Left ventricle myocardium superior (tissue), 1 donor: ENCODE measurements around the gene HCAR3. TPM values are rescaled to one million over a fixed set of nuclear protein-coding genes. Genes with fewer than 3 reads are reported as not detected.
"Not testable (repeated sequence)": the region's sequence is repeated elsewhere in the genome, so short reads cannot be mapped to it uniquely, and the experiment has no call there.

Experiments
- ATAC-seq: fragments of 200-7000 bp; cut with Tn5 transposase; one replicate; pipeline ENCODE4 v1.9.1; 2020; ENCODE audit warnings: mild to moderate bottlenecking, moderate library complexity
- DNase-seq: peaks from one replicate; pipeline ENCODE4 v3.0.0-alpha.2; 2020
- intact Hi-C: fragments of 100-400 bp; cut with micrococcal nuclease; formaldehyde crosslinking; loops from one replicate; pipeline ENCODE4 v1.11.0; 2022
- total RNA-seq: library from RNA; stranded (reverse); fragmentation: NEBNext Ultra II Directional; extraction: Animal tissue kit (Norgen Biotek cat#: 25700); gene quantifications from one replicate; pipeline ENCODE4 v1.2.1, GENCODE V29; 2021
- donor health status: DM: no; HTN: yes; CAD: no; lungs with severe emphysema.

The HCAR3 gene
- total RNA-seq, 1 donor from 2014 or later = 0.12 TPM

DNA sequence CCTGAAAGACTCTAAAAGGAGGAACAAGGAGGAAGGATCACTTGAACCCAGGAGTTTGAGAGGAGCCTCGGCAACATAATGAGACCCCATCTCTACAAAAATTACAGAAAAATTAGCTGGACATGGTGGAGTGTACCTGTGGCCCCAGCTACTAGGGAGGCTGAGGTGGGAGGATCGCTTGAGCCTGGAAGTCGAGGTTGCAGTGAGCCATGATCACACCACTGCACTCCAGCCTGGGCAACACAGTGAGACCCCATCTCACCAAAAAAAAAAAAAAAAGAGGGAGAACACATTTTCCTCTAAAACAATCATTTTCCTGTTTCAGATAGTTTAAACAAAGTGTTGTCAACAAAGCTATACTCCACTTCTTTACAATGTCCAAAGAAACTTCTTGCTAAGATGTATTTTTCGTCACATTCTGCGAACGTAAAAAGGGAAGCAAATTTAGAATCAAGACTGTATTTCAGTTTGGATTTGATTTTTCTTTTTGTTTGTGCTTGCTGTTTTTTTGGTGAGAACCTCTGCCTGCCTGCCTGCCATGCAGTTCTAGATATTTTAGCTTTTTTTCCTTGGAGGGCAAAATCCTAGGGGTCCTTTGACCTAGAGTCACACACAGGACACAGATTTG is 9.0 kb upstream of the HCAR3 start:
- no peak for DNase-seq
- intact Hi-C loops = no loop called here
- ATAC-seq = no peak

DNA sequence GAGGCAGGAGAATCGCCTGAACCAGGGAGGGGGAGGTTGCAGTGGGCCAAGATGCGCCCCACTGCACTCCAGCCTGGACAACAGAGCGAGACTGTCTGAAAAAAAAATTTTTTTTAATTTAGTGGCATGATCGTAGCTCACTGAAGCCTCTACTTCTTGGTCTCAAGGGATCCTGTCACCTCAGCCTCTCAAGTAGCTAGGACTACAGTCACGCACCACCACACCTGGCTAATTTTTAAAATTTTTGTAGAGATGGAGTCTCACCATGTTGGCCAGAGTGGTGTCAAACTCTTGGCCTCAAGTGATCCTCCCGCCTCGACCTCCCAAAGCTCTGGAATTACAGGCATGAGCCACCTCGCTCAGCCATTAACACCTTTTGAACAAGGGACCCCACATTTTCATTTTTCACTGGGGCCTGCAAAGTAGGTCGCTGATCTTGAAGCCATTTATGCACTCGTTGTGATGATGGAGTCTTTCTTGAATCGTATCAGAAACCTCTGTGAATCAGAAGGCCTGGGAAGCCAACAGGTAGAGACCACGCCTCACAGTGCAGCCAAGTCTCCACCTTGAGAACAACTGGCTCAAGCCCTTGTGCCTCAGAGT is 8.1 kb upstream of the HCAR3 start:
- no peak for ATAC-seq
- no peak for DNase-seq
- intact Hi-C loops = no loop called here

DNA sequence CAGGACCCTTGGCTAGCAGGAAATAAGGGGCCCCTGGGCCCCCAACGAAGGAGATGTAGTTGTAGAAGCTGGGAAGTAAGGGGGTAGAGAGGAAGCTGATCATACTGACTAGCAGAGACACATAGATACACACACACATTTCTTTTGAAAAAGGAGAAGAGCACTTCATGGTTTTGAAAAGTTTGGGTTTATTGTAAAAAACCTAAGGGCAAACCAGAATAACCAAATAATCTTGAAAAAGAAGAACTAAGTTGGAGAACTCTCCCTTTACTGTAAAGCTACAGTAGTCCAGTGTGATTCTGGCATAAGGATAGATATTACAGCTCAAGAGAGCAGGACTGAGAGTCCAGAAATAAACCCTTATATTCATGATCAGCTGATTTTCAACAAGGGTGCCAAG is 5.8 kb upstream of the HCAR3 start:
- DNase-seq = no peak
- ATAC-seq = no peak
- intact Hi-C loops = no loop called here

DNA sequence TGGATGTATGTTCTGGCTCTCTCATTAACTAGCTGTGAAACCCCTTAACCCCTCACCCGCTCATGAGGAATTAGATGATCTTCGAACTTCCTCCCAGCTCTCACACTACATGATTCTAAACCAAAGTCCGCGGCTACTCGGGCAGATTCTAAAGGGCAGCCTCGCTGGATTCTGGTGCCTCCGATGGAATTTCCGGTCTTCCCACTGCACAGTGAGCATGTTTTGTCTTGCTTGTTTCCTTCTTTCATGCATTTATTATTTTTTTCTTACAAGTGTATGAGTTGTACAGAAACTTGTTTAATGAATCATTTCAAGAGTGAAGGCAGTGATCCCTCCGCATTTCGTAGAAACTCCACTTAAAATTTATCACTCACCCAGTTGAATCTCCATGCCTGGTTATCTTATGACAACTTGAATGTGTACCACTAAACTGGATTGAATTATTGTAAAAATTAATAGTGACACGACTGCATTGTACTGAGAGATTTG is 4.5 kb upstream of the HCAR3 start:
- intact Hi-C loops = no loop called here
- ATAC-seq (no peak), DNase-seq (no peak)

DNA sequence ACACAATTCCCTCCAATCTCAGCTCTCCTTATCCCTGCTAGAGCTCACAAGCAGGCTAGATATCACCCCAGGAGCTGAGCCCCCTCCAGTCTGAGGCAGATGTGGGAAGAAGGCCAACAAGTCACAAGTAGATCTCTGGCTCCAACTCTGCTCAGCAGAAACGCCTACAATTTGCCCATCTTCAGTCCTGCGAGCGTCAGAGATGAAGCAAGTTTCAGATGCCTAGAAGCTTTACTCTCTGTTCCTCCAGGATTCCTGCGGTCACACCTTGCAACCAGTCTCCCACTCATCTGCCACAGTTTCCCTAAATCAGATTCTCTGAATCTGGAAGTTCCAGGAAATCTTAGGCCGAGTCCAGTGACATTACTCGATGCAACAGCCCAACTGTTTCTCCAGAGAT is 1.4 kb downstream of the HCAR3 start:
- intact Hi-C loops, DNase-seq, ATAC-seq: not testable (repeated sequence)

DNA sequence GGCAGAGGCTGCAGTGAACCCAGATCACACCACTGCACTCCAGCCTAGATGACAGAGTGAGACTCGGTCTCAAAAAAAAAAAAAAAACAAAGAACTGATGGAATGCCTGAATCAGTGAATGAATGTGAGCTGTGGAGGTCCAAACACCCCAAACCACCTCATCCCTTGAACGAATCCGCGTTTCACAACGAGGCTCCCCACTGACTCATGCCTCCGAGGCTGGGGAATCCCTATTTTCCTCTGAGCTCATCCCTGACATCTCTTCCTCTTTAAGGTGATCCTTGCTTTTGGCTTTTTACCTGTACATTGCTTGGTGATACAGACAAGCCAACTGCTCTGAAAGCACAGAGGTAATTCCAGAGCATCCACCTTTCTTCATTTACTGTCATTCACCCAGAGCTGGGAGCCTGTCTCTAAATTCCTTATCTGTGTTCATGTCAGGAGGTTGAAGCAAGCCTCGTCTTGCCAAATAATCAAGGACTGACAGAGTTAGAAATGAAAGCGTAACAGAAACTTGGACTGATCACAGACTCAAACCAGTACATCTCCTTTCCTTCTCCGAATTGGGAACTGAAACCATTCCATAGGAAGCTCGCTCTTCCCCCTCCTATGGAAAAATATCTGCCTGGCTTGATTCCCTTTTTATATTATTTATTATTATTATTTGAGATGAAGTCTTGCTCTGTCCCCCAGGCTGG is 3.0 kb downstream of the HCAR3 start:
- intact Hi-C loops, DNase-seq: not testable (repeated sequence)
- peak; percentile 43 for ATAC-seq

DNA sequence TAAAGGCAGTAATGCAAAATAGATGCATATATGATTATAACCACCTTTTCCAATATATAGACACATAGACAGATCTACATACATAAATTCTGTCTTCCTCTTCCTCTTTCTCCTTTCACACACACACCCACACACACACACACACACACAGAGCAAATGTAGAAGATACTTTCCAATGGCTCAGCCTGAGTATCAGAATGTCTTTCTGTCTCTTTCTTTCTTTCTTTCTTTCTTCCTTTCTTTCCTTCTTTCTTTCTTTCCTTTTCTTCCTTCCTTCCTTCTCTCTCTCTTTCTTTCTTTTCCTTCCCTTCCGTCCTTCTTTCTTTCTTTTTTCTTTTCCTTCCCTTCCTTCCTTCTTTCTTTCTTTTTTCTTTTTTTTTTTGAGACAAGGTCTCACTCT is 5.3 kb downstream of the HCAR3 start:
- DNase-seq, intact Hi-C loops, ATAC-seq: not testable (repeated sequence)

DNA sequence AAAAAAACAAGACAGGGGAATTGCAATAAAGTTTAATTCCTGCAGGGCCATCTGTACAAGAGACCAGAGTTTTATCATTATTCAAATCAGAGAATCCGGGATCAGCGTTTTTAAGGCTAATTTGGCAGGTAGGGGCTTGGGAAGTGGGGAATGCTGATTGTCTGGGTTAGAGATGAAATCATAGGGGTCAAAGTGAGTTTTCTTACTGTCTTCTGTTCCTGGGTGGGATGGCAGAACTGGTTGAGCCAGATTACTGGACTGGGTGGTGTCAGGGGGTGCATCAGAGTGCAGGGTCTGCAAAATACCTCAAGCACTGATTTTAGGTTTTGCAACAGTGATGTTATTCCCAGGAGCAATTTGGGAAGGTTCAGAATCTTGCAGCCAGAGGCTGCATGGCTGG is 6.3 kb downstream of the HCAR3 start:
- intact Hi-C loops, DNase-seq: not testable (repeated sequence)

DNA sequence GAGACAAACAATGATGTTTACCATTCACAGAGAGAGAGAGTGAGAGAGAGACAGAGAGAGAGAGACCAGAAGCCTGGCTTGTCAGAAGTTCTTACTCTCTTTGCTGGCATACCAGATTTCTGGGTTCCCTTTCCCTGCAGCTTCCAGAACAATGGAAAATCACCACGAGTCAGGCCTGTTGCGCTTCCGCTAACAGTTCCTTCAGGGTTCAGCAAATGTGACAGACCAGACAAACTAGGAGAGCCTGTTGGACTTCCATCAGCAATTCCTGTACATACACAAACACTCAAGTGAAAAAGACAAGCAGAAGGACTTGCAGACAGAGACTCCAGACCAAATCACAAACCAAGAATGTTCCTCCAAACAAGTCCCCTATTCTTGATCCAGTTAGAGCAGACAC is 7.3 kb downstream of the HCAR3 start:
- DNase-seq, ATAC-seq, intact Hi-C loops: not testable (repeated sequence)

More for the DNA sequence above, 6.3 kb downstream of the HCAR3 start:
- ATAC-seq = not testable (repeated sequence)

DNA sequence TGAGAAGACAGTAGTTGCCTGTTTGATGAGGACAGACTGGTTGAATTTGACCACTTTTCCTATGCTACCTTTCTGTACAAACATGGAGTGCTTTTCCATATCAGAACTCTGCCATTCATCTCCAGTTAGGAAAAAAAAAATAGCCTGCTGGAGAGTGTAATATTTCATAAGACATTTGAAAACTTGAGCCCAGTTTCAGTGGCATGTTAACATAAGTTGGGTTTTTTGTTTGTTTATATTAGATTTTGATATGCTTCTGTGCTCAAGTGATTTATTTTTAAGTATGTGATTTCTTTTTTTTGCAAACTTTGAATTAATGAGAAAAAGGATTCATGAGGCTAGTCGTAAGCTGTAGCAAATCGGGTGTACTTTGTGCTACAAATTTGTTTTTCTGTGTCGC is 12.8 kb downstream of the HCAR3 start:
- DNase-seq, ATAC-seq, intact Hi-C loops: not testable (repeated sequence)

DNA sequence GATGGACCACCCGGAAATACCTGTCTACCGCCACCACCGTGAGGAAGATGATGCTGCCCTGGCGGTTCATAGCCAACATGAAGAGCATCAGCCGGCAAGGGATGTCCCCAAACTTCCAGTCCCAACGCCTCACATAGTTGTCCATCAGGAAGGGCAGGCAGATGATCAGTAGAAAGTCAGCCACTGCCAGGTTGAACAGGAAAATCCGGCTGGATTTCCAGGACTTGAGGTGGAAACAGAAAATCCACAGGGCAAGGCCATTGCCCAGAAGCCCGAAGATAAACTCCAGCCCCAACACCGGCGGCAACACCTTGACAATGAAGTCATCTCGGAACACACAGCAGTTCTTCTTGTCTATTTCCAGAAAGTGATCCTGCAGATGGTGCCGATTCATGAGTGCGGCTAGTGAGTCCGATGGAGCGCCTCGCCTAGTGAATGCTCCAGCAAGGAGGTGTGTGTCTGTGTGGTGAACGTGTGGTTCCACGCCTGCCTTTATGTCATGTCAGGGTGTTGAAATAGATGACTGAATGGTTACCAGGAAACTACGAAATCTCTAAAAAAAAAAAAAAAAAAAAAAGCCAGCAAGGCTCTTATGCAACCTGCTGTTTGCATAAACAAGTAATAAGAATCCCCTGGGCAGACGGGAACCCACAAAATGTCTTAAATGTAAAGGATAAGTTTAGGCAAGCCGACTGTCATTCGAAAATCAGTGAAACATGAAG is 13.6 kb downstream of the HCAR3 start, which contains the start of gene HCAR2:
TSS of gene HCAR2 (minus strand) at position 468 of the 722 bp plus-strand sequence. CDS start at position 394, 74 bp downstream.
- intact Hi-C loops, DNase-seq, ATAC-seq: not testable (repeated sequence)

DNA sequence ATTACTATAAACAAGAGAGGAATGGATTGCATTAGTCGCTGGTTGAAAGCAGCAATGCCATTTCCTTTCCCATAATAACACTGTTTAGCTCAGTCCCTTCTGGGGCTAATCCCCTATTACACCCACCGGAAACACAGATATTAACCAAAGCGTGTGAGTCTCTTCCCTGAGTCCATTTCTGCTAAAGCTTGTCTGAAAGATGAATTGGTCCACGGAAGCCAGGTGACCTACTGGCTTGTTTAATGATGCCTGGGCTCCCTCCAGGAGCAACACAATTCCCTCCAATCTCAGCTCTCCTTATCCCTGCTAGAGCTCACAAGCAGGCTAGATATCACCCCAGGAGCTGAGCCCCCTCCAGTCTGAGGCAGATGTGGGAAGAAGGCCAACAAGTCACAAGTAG is 15.1 kb downstream of the HCAR3 start:
- intact Hi-C loops, DNase-seq, ATAC-seq: not testable (repeated sequence)

DNA sequence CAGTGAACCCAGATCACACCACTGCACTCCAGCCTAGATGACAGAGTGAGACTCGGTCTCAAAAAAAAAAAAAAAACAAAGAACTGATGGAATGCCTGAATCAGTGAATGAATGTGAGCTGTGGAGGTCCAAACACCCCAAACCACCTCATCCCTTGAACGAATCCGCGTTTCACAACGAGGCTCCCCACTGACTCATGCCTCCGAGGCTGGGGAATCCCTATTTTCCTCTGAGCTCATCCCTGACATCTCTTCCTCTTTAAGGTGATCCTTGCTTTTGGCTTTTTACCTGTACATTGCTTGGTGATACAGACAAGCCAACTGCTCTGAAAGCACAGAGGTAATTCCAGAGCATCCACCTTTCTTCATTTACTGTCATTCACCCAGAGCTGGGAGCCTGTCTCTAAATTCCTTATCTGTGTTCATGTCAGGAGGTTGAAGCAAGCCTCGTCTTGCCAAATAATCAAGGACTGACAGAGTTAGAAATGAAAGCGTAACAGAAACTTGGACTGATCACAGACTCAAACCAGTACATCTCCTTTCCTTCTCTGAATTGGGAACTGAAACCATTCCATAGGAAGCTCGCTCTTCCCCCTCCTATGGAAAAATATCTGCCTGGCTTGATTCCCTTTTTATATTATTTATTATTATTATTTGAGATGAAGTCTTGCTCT is 16.4 kb downstream of the HCAR3 start:
- ATAC-seq, DNase-seq, intact Hi-C loops: not testable (repeated sequence)

DNA sequence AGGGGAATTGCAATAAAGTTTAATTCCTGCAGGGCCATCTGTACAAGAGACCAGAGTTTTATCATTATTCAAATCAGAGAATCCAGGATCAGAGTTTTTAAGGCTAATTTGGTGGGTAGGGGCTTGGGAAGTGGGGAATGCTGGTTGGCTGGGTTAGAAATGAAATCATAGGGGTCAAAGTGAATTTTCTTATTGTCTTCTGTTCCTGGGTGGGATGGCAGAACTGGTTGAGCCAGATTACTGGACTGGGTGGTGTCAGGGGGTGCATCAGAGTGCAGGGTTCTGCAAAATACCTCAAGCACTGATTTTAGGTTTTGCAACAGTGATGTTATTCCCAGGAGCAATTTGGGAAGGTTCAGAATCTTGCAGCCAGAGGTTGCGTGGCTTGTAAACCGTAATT is 19.7 kb downstream of the HCAR3 start:
- ATAC-seq, DNase-seq, intact Hi-C loops: not testable (repeated sequence)

DNA sequence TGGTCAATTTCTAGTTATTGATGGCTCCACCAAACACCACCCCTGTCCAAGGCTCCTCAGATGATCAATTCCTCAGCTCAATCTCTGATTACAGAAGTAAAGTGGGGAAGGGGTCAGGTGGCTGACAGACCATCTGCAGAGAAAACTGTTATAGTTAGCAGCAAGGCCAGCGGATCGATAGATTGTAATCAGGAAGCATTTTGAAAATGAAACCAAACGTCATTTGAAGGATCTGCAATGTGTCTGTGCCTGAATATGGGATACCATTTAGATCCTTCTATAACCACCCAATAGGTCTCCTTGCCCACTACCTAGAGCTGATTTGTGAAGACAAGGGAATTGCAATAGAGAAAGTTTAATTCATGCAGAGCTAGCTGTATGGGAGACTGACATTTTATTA is 25.0 kb downstream of the HCAR3 start:
- intact Hi-C loops = no loop called here
- DNase-seq (no peak), ATAC-seq (no peak)

DNA sequence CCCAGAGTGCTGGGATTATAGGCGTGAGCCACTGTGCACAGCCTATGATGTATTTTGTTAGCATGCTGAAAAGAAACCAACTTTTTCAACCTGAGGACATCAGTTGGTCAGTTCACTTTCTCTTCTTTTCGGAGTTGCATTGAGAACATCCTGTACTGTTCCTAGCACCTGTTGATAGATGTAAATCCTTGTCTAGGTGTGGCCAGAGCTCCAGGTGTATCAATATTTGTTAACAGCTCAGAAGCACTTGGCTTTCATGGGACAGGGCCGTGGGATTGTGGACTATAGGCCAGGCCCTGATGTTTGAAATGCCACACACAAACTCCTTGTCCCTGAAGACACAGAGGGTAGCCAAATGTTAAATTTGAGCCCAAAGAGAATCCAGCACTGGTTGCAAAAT is 28.3 kb downstream of the HCAR3 start:
- ATAC-seq (no peak), DNase-seq (no peak)
- intact Hi-C loops = no loop called here

DNA sequence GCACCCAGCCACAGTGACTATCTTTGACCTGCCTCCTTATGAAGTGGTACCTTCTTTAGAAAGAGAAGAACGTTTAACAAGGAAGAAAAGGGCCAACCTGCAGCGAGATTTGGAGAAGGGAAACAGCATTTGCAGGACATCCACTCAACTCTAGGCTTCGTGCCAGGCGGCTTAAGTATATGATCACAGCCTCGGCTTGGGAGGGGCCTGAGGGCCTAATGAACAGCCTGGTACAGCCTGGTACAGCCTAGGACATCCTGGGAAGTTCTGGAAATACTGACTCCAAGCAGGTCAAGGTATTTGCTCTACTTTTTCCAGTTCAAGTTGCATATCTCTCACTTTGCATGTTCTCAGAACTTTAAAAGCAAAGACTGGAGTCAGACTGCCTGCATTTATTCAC is 29.5 kb downstream of the HCAR3 start:
- intact Hi-C loops = no loop called here
- ATAC-seq = no peak
- no peak for DNase-seq

DNA sequence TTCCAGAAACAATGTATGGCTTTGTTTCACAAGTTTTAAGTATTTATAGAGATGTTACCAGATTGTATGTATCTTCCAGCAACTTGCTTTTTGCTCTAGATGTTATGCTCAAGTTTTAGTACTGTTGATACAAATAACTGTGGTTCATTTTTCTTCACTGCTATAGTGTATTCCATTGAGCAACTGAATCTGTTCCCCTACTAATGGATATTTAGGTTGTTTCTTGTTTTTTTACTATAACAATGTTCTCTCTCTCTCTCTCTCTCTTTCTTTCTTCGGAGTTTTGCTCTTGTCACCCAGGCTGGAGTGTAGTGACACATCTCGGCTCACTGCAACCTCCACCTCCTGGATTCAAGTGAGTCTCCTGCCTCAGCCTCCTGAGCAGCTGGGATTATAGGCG is 30.1 kb downstream of the HCAR3 start:
- intact Hi-C loops = no loop called here
- DNase-seq (no peak), ATAC-seq (no peak)

DNA sequence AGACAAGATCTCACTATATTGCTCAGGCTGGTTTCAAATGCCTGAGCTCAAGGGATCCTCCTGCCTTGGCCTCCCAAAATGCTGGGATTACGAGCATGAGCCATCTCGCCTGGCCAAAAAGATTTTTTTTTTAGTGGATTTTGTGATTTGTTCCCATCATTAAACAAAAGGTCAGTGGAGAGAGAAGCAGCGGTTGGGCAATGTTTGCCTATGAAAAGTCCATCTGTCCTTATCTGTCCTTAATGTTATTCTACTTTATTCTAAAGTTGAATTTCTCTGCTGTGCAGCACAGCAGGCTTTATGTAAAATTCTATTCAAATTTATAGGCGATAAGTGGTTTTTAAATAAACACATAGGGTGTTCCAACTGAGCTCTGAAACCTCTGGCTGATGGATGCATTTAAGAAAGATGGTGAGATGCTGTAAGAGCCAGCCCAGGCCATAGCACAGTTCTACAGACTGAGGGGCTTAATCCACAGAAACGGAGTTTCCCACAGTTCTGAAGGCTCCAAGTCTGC is 32.3 kb downstream of the HCAR3 start:
- DNase-seq = no peak
- no peak for ATAC-seq
- intact Hi-C loops = no loop called here
